Karpas-422 (cell line): ENCODE measurements around the gene DICER1. TPM values are rescaled to one million over a fixed set of nuclear protein-coding genes. Genes with fewer than 3 reads are reported as not detected.
"Not testable (repeated sequence)": the region's sequence is repeated elsewhere in the genome, so short reads cannot be mapped to it uniquely, and the experiment has no call there.

ENCODE experiments used
- DNase-seq: peaks from one replicate; pipeline ENCODE4 v3.0.0-alpha.2; 2015
- H2AFZ ChIP-seq: fragments of 200-600 bp; sonication (generic); 2 replicates; pipeline ENCODE4 v1.6.1; 2014; ENCODE audit warnings: antibody characterized with exemption, low read length, mixed read lengths
- H3K27ac ChIP-seq: fragments of 200-600 bp; sonication (generic); 2 replicates; pipeline ENCODE4 v1.5.1; 2014; ENCODE audit warnings: mild to moderate bottlenecking, low read length, moderate library complexity
- H3K27me3 ChIP-seq: fragments of 200-600 bp; sonication (generic); 2 replicates; pipeline ENCODE4 v1.6.1; 2014; ENCODE audit warnings: low read length, mixed read lengths
- H3K36me3 ChIP-seq: fragments of 200-600 bp; sonication (generic); 2 replicates; pipeline ENCODE4 v1.6.1; 2014; ENCODE audit warnings: low read length, mixed read lengths; ENCODE audit not compliant: insufficient read depth
- H3K4me1 ChIP-seq: fragments of 200-600 bp; sonication (generic); 2 replicates; pipeline ENCODE4 v1.6.1; 2014; ENCODE audit warnings: mild to moderate bottlenecking, low read length, mixed read lengths
- H3K4me2 ChIP-seq: fragments of 200-600 bp; sonication (generic); 2 replicates; pipeline ENCODE4 v1.6.1; 2014; ENCODE audit warnings: low read length, low read depth, mild to moderate bottlenecking; ENCODE audit not compliant: poor library complexity, severe bottlenecking
- H3K4me3 ChIP-seq: fragments of 200-600 bp; sonication (generic); 2 replicates; pipeline ENCODE4 v1.5.1; 2014; ENCODE audit warnings: mild to moderate bottlenecking, antibody characterized with exemption, low read length, mixed read lengths
- H3K79me2 ChIP-seq: fragments of 200-600 bp; sonication (generic); 2 replicates; pipeline ENCODE4 v1.6.1; 2014; ENCODE audit warnings: mild to moderate bottlenecking, low read length, mixed read lengths
- H3K9ac ChIP-seq: fragments of 200-600 bp; sonication (generic); 2 replicates; pipeline ENCODE4 v1.6.0; 2014; ENCODE audit warnings: low read length
- H3K9me2 ChIP-seq: fragments of 200-600 bp; sonication (generic), shearing (Covaris generic); replicated peaks from 2 replicates; pipeline ENCODE4 v1.6.0; 2014; ENCODE audit warnings: mild to moderate bottlenecking, low read length, moderate library complexity; ENCODE audit not compliant: insufficient read depth
- H3K9me3 ChIP-seq: fragments of 300-700, 200-600 bp; sonication (generic); 2 replicates; pipeline ENCODE4 v1.6.1; 2014; ENCODE audit warnings: low read length, mixed read lengths
- H4K20me1 ChIP-seq: fragments of 200-600 bp; sonication (generic); 2 replicates; pipeline ENCODE4 v1.6.1; 2014; ENCODE audit warnings: mild to moderate bottlenecking, antibody characterized with exemption, low read length, low read depth; ENCODE audit not compliant: insufficient read depth
- total RNA-seq: library from RNA; depleted of rRNA; stranded (reverse); fragments of >200 nt; shearing (Covaris generic); gene quantifications from 2 replicates; pipeline ENCODE4 v1.2.3, GENCODE V29; 2014; ENCODE audit warnings: low replicate concordance

The DICER1 gene
- total RNA-seq, 1 experiment from 2014 or later, result 314 TPM

DNA sequence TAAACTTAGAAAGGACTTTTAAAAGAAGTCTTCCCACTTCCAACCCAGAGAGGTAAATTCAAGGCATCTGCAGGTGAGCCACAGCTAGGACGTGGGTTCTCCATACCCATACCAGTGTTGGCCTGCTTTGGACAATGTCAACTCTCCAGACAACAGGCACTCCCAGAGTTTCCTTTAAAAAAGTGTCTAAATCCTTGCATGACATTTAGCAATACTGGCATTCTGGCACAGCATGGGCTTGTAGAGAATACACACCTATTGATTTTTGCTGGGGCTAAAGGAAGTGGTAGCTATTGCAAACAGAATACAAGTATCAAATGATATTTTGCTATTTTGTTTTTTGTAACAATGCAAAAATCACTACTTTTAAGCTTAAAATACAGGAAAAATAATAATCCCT lies 25.8 kb upstream of the DICER1 start:
- H3K4me2 ChIP-seq, result no peak overlapping the region
- H4K20me1 ChIP-seq, result no peaks in the 10 kb centered on the region

GRCh38 chr14:95182379-95182778 lies 25.1 kb upstream of the DICER1 start:
- Histone ChIP-seq H3K9ac (no peak overlapping the region), H3K9me2 (no peaks in the 10 kb centered on the region), H3K4me2 (no peak overlapping the region), H3K79me2 (no peaks in the 10 kb centered on the region), H4K20me1 (no peaks in the 10 kb centered on the region), H3K36me3 (peaks cover 7% of the 10 kb centered on the region; the same call in 1 of the 2 replicates), H3K4me1 (peaks cover 7% of the 10 kb centered on the region), H3K9me3 (no peaks in the 10 kb centered on the region), H2AFZ (no peak overlapping the region), H3K27ac (no peak overlapping the region), H3K27me3 (no peaks in the 10 kb centered on the region), H3K4me3 (no peak overlapping the region)
- DNase-seq, result no peak

More for the DNA sequence above, 25.8 kb upstream of the DICER1 start:
- Histone ChIP-seq H3K27ac (no peak overlapping the region), H3K4me1 (peaks cover 7% of the 10 kb centered on the region), H3K9ac (no peak overlapping the region), H2AFZ (no peak overlapping the region), H3K27me3 (no peaks in the 10 kb centered on the region), H3K79me2 (no peaks in the 10 kb centered on the region), H3K4me3 (no peak overlapping the region), H3K9me3 (no peaks in the 10 kb centered on the region), H3K36me3 (peaks cover 7% of the 10 kb centered on the region; the same call in 1 of the 2 replicates), H3K9me2 (no peaks in the 10 kb centered on the region)
- no peak for DNase-seq

GRCh38 chr14:95180966-95181741 lies 23.8 kb upstream of the DICER1 start:
- DNase-seq, result no peak
- peaks cover 7% of the 10 kb centered on the region; the same call in 1 of the 2 replicates for H3K36me3 ChIP-seq
- no peaks in the 10 kb centered on the region for H3K27me3 ChIP-seq
- no peak overlapping the region for H3K9ac ChIP-seq
- no peak overlapping the region for H3K4me3 ChIP-seq
- no peak overlapping the region for H3K4me2 ChIP-seq
- no peaks in the 10 kb centered on the region for H3K79me2 ChIP-seq
- no peak overlapping the region for H2AFZ ChIP-seq
- no peaks in the 10 kb centered on the region for H3K9me3 ChIP-seq
- no peaks in the 10 kb centered on the region for H3K9me2 ChIP-seq
- H3K27ac ChIP-seq, result no peak overlapping the region
- H4K20me1 ChIP-seq, result no peaks in the 10 kb centered on the region
- H3K4me1 ChIP-seq, result peaks cover 7% of the 10 kb centered on the region

DNA sequence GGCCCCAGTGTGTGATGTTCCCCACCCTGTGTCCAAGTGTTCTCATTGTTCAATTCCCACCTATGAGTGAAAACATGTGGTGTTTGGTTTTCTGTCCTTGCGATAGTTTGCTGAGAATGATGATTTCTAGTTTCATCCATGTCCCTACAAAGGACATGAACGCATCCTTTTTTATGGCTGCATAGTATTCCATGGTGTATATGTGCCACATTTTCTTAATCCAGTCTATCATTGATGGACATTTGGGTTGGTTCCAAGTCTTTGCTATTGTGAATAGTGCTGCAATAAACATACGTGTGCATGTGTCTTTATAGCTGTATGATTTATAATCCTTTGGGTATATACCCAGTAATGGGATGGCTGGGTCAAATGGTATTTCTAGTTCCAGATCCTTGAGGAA lies 18.3 kb upstream of the DICER1 start:
- not testable (repeated sequence) for DNase-seq, H3K4me2 ChIP-seq, H3K79me2 ChIP-seq, H3K9me2 ChIP-seq, H4K20me1 ChIP-seq, H3K9me3 ChIP-seq, H3K36me3 ChIP-seq, H3K9ac ChIP-seq, H2AFZ ChIP-seq, H3K27me3 ChIP-seq, H3K4me3 ChIP-seq, H3K27ac ChIP-seq
- H3K4me1 ChIP-seq, result peaks cover 25% of the 10 kb centered on the region

GRCh38 chr14:95174184-95174792 lies 17.0 kb upstream of the DICER1 start:
- no peak overlapping the region for H3K27ac ChIP-seq
- H3K4me1 ChIP-seq, result peaks cover 25% of the 10 kb centered on the region
- H4K20me1 ChIP-seq, result no peaks in the 10 kb centered on the region
- H3K9me2 ChIP-seq, result no peaks in the 10 kb centered on the region
- peak overlapping the region; percentile 2 for H3K4me2 ChIP-seq
- H3K27me3 ChIP-seq, result no peaks in the 10 kb centered on the region
- no peak overlapping the region for H3K4me3 ChIP-seq
- no peaks in the 10 kb centered on the region for H3K79me2 ChIP-seq
- DNase-seq, result peak; percentile 64
- no peaks in the 10 kb centered on the region for H3K36me3 ChIP-seq
- H3K9me3 ChIP-seq, result no peaks in the 10 kb centered on the region
- H2AFZ ChIP-seq, result no peak overlapping the region
- no peak overlapping the region for H3K9ac ChIP-seq

- Histone ChIP-seq H3K4me3 (no peak overlapping the region), H3K27me3 (no peaks in the 10 kb centered on the region), H3K9me3 (no peaks in the 10 kb centered on the region), H3K9ac (no peak overlapping the region), H4K20me1 (no peaks in the 10 kb centered on the region), H3K36me3 (no peaks in the 10 kb centered on the region), H3K27ac (no peak overlapping the region), H3K9me2 (no peaks in the 10 kb centered on the region), H3K79me2 (no peaks in the 10 kb centered on the region), H2AFZ (no peak overlapping the region), H3K4me1 (peaks cover 21% of the 10 kb centered on the region), H3K4me2 (no peak overlapping the region)
- no peak for DNase-seq
Measured at GRCh38 chr14:95173518-95173917, 16.2 kb upstream of the DICER1 start.

- Histone ChIP-seq H3K9me3 (peaks cover 11% of the 10 kb centered on the region; the same call in 1 of the 2 replicates), H3K36me3 (no peaks in the 10 kb centered on the region; the same call in 1 of the 2 replicates), H3K9ac (no peak overlapping the region), H3K79me2 (no peaks in the 10 kb centered on the region), H3K27me3 (no peaks in the 10 kb centered on the region), H3K4me2 (no peak overlapping the region), H3K27ac (no peak overlapping the region), H3K9me2 (no peaks in the 10 kb centered on the region), H3K4me3 (no peak overlapping the region), H2AFZ (no peak overlapping the region), H3K4me1 (peaks cover 4% of the 10 kb centered on the region), H4K20me1 (no peaks in the 10 kb centered on the region)
- DNase-seq, result no peak
Measured at GRCh38 chr14:95167177-95167576, 9.8 kb upstream of the DICER1 start.

- Histone ChIP-seq H4K20me1 (no peaks in the 10 kb centered on the region), H3K27me3 (no peaks in the 10 kb centered on the region), H3K4me2 (no peak overlapping the region), H3K9me3 (peaks cover 11% of the 10 kb centered on the region; the same call in 1 of the 2 replicates), H3K27ac (no peak overlapping the region), H2AFZ (no peak overlapping the region), H3K9ac (no peak overlapping the region), H3K9me2 (no peaks in the 10 kb centered on the region), H3K4me1 (peaks cover 4% of the 10 kb centered on the region), H3K79me2 (no peaks in the 10 kb centered on the region), H3K4me3 (no peak overlapping the region), H3K36me3 (no peaks in the 10 kb centered on the region; the same call in 1 of the 2 replicates)
- DNase-seq, result no peak
Measured at GRCh38 chr14:95165517-95165916, 8.2 kb upstream of the DICER1 start.
